H1 (cell line): ENCODE measurements around the gene HHAT. TPM values are rescaled to one million over a fixed set of nuclear protein-coding genes. Genes with fewer than 3 reads are reported as not detected.

Experiments used
- CEBPB ChIP-seq: IDR thresholded peaks from 2 replicates; pipeline ENCODE4 v1.6.1; 2012; ENCODE audit warnings: low read depth, low read length
- EZH2 ChIP-seq: fragments of 200-600 bp; sonication (generic); IDR thresholded peaks from 2 replicates; pipeline ENCODE4 v1.7.1; 2012; ENCODE audit warnings: low read depth, mild to moderate bottlenecking, moderate library complexity, low read length, inconsistent platforms; ENCODE audit not compliant: severe bottlenecking
- JUND ChIP-seq: IDR thresholded peaks from 2 replicates; pipeline ENCODE4 v1.6.1; 2011; ENCODE audit warnings: mild to moderate bottlenecking, improper control_type of control experiment, low read length
- MAX ChIP-seq: IDR thresholded peaks from 2 replicates; pipeline ENCODE4 v1.6.1; 2012; ENCODE audit warnings: inconsistent platforms
- NRF1 ChIP-seq: IDR thresholded peaks from 2 replicates; pipeline ENCODE4 v1.6.1; 2011; ENCODE audit warnings: mild to moderate bottlenecking, low read depth, low read length, improper control_type of control experiment
- PHF8 ChIP-seq: fragments of 200-600 bp; sonication (generic); conservative IDR thresholded peaks from 2 replicates; pipeline ENCODE4 v1.7.1; 2012; ENCODE audit warnings: low read depth, mild to moderate bottlenecking, inconsistent platforms, low read length, moderate library complexity
- POU5F1 ChIP-seq: IDR thresholded peaks from 2 replicates; pipeline ENCODE4 v1.6.1; 2011; ENCODE audit warnings: low read depth, mild to moderate bottlenecking, low read length, moderate library complexity
- SIRT6 ChIP-seq: IDR thresholded peaks from one replicate; pipeline ENCODE4 v1.7.1; 2012; ENCODE audit warnings: low read length, inconsistent platforms
- SIX5 ChIP-seq: IDR thresholded peaks from 2 replicates; pipeline ENCODE4 v1.6.1; 2011; ENCODE audit warnings: mild to moderate bottlenecking, low read depth, low read length
- SUZ12 ChIP-seq: fragments of 200-600 bp; sonication (generic); IDR thresholded peaks from 2 replicates; pipeline ENCODE4 v1.6.1; 2012; ENCODE audit warnings: mild to moderate bottlenecking, inconsistent platforms, low read length, moderate library complexity, mixed read lengths
- TAF7 ChIP-seq: optimal IDR thresholded peaks from 2 replicates; pipeline ENCODE3; 2011; ENCODE audit warnings: low read depth, mild to moderate bottlenecking, inconsistent platforms, low read length, moderate library complexity, borderline replicate concordance
- TBP ChIP-seq: IDR thresholded peaks from 2 replicates; pipeline ENCODE4 v1.6.1; 2011; ENCODE audit warnings: low read depth, low read length, improper control_type of control experiment
- ZNF274 ChIP-seq: IDR thresholded peaks from 2 replicates; pipeline ENCODE4 v1.7.0; 2012; ENCODE audit warnings: low read length, borderline replicate concordance; ENCODE audit errors: extremely low read depth
- polyA plus RNA-seq, 7 experiments: library from polyadenylated mRNA; depleted of rRNA in 3 of 7; stranded (reverse) in 5 of 7; unstranded in 2 of 7; fragments of >200 nt in 5 of 7; fragments of 200-250 nt in 2 of 7; gene quantifications; 1 replicate in 5 of 7; 2 replicates in 1 of 7; 4 replicates in 1 of 7; pipeline versions ENCODE4 v1.2.1 to v1.2.3, GENCODE V29; 2011 to 2013; ENCODE audit warnings: missing spikeins in 2 of 7, mixed read lengths in 2 of 7
- total RNA-seq: library from RNA; stranded (reverse); fragmentation: NEBNext Ultra II Directional; extraction: Animal tissue kit (Norgen Biotek cat#: 25700); gene quantifications from 2 replicates; pipeline ENCODE4 v1.2.1, GENCODE V29; 2021

Gene HHAT
- total and polyA plus RNA-seq, 2 of the 8 experiments (the other 6 are each of a cell fraction or from before 2014, with no cell fraction given), result 0.15 to 0.51 TPM

GRCh38 chr1:210616356-210616755 lies 287.7 kb downstream of the HHAT start (continued):
- TF ChIP-seq TAF7 (no peak), SUZ12 (no peak), SIRT6 (no peak), CEBPB (no peak), JUND (no peak), NRF1 (no peak), MAX (no peak), POU5F1 (no peak), ZNF274 (no peak), PHF8 (no peak), SIX5 (no peak), TBP (no peak), EZH2 (no peak)
